SU-DHL-6 (cell line): ENCODE data around the gene LACRT.

Experiments
- H2AFZ ChIP-seq: fragments of 200-600 bp; sonication (generic); 2 replicates; pipeline ENCODE4 v1.6.1; 2014; ENCODE audit warnings: low read depth, mild to moderate bottlenecking, moderate library complexity, mixed read lengths, antibody characterized with exemption, low read length; ENCODE audit not compliant: severe bottlenecking
- H3F3A ChIP-seq: fragments of 200-600 bp; shearing (Covaris generic); 2 replicates; pipeline ENCODE4 v1.6.0; 2016; ENCODE audit warnings: antibody characterized with exemption, mild to moderate bottlenecking; ENCODE audit not compliant: insufficient read depth
- H3K27ac ChIP-seq: fragments of 200-600 bp; sonication (generic); 2 replicates; pipeline ENCODE4 v1.5.1; 2016; ENCODE audit warnings: low read depth, mild to moderate bottlenecking, low read length, moderate library complexity, mixed read lengths
- H3K27me3 ChIP-seq: fragments of 200-600 bp; sonication (generic), shearing (Covaris generic); 2 replicates; pipeline ENCODE4 v1.6.0; 2014; ENCODE audit warnings: mild to moderate bottlenecking, low read length
- H3K36me3 ChIP-seq: fragments of 200-600 bp; sonication (generic); 2 replicates; pipeline ENCODE4 v1.6.1; 2014; ENCODE audit warnings: mild to moderate bottlenecking, low read length, mixed read lengths
- H3K4me2 ChIP-seq: fragments of 300-600, 200-600 bp; shearing (Covaris generic), sonication (generic); 2 replicates; pipeline ENCODE4 v1.6.0; 2014; ENCODE audit warnings: low read length, low read depth, mild to moderate bottlenecking; ENCODE audit not compliant: poor library complexity, severe bottlenecking
- H3K4me3 ChIP-seq: fragments of 200-600 bp; sonication (generic); 2 replicates; pipeline ENCODE4 v1.5.1; 2014; ENCODE audit warnings: antibody characterized with exemption, low read length, mild to moderate bottlenecking, mixed read lengths; ENCODE audit not compliant: insufficient read depth, poor library complexity, severe bottlenecking
- H3K79me2 ChIP-seq: fragments of 200-600 bp; sonication (generic); 2 replicates; pipeline ENCODE4 v1.6.1; 2014; ENCODE audit warnings: mild to moderate bottlenecking, low read length, moderate library complexity; ENCODE audit not compliant: insufficient read depth
- H3K9ac ChIP-seq: fragments of 200-600 bp; sonication (generic); 2 replicates; pipeline ENCODE4 v1.7.0; 2014; ENCODE audit warnings: mild to moderate bottlenecking, low read length
- H3K9me2 ChIP-seq: fragments of 200-600 bp; sonication (generic); replicated peaks from 2 replicates; pipeline ENCODE4 v1.6.1; 2014; ENCODE audit warnings: low read length; ENCODE audit not compliant: insufficient read depth
- H3K9me3 ChIP-seq: fragments of 200-600 bp; sonication (generic); 2 replicates; pipeline ENCODE4 v1.6.1; 2014; ENCODE audit warnings: low read length, mixed read lengths; ENCODE audit not compliant: insufficient read depth
- H4K20me1 ChIP-seq: fragments of 200-600 bp; sonication (generic); 2 replicates; pipeline ENCODE4 v1.6.1; 2014; ENCODE audit warnings: low read depth, mild to moderate bottlenecking, antibody characterized with exemption, low read length, moderate library complexity, mixed read lengths
- EZH2phosphoT487 ChIP-seq: fragments of 200-600 bp; sonication (generic), shearing (Covaris generic); conservative IDR thresholded peaks from 2 replicates; pipeline ENCODE4 v1.6.1; 2018; ENCODE audit warnings: mild to moderate bottlenecking, antibody characterized with exemption, low read length, moderate library complexity, mixed read lengths
- TF ChIP-seq, protein P1 (sequence below): fragments of 200-600 bp; sonication (generic); IDR thresholded peaks from one replicate; pipeline ENCODE4 v1.5.1; 2017; ENCODE audit warnings: antibody characterized with exemption, mild to moderate bottlenecking, low read length, moderate library complexity; ENCODE audit not compliant: insufficient read depth, poor library complexity, severe bottlenecking

LACRT gene

GRCh38 chr12:54629925-54630324, 4.8 kb downstream of the LACRT start:
- H3K4me2 ChIP-seq, result no peak overlapping the region
- no peaks in the 10 kb centered on the region for H3K9me2 ChIP-seq
- H3K27me3 ChIP-seq, result no peaks in the 10 kb centered on the region
- TF ChIP-seq, protein P1, sequence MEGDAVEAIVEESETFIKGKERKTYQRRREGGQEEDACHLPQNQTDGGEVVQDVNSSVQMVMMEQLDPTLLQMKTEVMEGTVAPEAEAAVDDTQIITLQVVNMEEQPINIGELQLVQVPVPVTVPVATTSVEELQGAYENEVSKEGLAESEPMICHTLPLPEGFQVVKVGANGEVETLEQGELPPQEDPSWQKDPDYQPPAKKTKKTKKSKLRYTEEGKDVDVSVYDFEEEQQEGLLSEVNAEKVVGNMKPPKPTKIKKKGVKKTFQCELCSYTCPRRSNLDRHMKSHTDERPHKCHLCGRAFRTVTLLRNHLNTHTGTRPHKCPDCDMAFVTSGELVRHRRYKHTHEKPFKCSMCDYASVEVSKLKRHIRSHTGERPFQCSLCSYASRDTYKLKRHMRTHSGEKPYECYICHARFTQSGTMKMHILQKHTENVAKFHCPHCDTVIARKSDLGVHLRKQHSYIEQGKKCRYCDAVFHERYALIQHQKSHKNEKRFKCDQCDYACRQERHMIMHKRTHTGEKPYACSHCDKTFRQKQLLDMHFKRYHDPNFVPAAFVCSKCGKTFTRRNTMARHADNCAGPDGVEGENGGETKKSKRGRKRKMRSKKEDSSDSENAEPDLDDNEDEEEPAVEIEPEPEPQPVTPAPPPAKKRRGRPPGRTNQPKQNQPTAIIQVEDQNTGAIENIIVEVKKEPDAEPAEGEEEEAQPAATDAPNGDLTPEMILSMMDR, result no peak
- no peak for TF ChIP-seq EZH2phosphoT487
- H3K9me3 ChIP-seq, result peaks cover 9% of the 10 kb centered on the region; the same call in 1 of the 2 replicates
- H4K20me1 ChIP-seq, result no peaks in the 10 kb centered on the region
- H3K36me3 ChIP-seq, result no peaks in the 10 kb centered on the region
- no peak overlapping the region for H3K9ac ChIP-seq
- no peak overlapping the region for H2AFZ ChIP-seq
- no peak overlapping the region for H3K4me3 ChIP-seq
- H3K79me2 ChIP-seq, result no peaks in the 10 kb centered on the region
- H3F3A ChIP-seq, result no peaks in the 10 kb centered on the region
- H3K27ac ChIP-seq, result no peak overlapping the region

DNA sequence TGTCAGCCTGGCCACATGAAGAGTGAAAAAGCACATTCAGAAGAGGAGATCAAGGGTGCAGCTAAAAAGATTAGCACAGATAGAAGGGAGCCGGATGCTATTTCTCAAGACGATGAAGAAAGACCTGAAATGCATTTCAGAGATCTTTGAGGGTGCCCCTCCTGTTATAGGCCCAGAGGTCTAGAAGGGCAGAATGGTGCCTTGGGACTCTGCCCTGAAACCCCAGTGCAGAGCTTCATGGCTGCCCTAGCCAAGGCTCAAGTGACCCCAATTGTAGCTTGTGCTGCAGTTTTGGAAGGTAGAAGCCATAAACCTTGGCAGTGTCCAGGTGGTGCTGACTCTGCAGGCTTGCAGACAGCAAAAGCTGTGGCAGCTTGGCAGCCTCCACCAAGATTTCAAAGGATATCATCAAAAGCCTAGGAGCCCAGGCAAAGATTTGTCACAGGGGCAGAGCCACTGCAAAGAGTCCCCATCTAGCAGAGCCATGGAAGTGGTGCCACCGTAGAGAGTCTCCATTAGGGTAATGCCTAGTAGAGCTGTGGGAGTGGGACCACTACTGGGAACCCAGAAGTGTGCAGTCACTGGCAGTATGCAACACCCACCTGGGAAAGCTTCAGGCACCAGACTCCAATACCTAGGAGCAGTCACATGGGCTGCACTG, 6.4 kb downstream of the LACRT start:
- Histone ChIP-seq H3K79me2 (no peaks in the 10 kb centered on the region), H3K4me2 (no peak overlapping the region), H3K4me3 (no peak overlapping the region), H3K9me2 (no peaks in the 10 kb centered on the region), H3F3A (no peaks in the 10 kb centered on the region), H3K36me3 (no peaks in the 10 kb centered on the region), H3K27ac (no peak overlapping the region), H3K9ac (no peak overlapping the region), H4K20me1 (no peaks in the 10 kb centered on the region), H2AFZ (no peak overlapping the region), H3K27me3 (0 out of 2 replicates have a peak, but pooled peaks cover 1% of the 10 kb centered on the region), H3K9me3 (peaks cover 9% of the 10 kb centered on the region; the same call in 1 of the 2 replicates)
- TF ChIP-seq, protein P1, result no peak
- TF ChIP-seq EZH2phosphoT487, result no peak

DNA sequence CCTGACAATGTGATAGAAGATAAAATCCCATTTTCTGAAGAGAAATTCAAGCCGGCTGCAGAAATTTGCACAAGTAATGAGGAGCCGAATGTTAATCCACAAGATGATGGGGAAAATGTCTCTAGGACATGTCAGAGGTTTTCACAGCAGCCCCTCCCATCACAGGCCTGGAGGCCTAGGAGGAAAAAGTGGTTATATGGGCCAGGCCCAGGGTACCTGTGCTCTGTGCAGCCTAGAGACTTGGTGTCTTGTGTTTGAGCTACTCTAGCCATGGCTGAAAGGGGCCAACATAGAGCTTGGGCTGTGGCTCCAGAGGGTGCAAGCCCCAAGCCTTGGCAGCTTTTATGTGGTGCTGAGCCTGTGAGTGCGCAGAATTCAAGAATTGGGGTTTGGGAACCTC, 7.4 kb downstream of the LACRT start:
- Histone ChIP-seq H3K79me2 (no peaks in the 10 kb centered on the region), H3F3A (no peaks in the 10 kb centered on the region), H2AFZ (no peak overlapping the region), H3K36me3 (no peaks in the 10 kb centered on the region), H3K9ac (no peak overlapping the region), H3K9me3 (peaks cover 9% of the 10 kb centered on the region; the same call in 1 of the 2 replicates), H3K27me3 (0 out of 2 replicates have a peak, but pooled peaks cover 2% of the 10 kb centered on the region), H4K20me1 (no peaks in the 10 kb centered on the region), H3K9me2 (no peaks in the 10 kb centered on the region), H3K4me2 (no peak overlapping the region), H3K4me3 (no peak overlapping the region), H3K27ac (no peak overlapping the region)
- no peak for TF ChIP-seq EZH2phosphoT487
- TF ChIP-seq, protein P1, result no peak
